Endodermal cell (in vitro differentiated cells): ENCODE data around the gene SUFU. TPM values are rescaled to one million over a fixed set of nuclear protein-coding genes. Genes with fewer than 3 reads are reported as not detected.

Experiments
- DNase-seq: peaks from one replicate; pipeline ENCODE4 v3.0.0-alpha.2; 2017
- H3K27ac ChIP-seq: 2 replicates; pipeline ENCODE4 v1.5.1; 2013; ENCODE audit warnings: mild to moderate bottlenecking, low read depth, low read length, moderate library complexity
- H3K27me3 ChIP-seq: 2 replicates; pipeline ENCODE4 v1.6.1; 2013; ENCODE audit warnings: mild to moderate bottlenecking, low read length, moderate library complexity; ENCODE audit not compliant: insufficient read depth, control insufficient read depth, poor library complexity, severe bottlenecking
- H3K36me3 ChIP-seq: 2 replicates; pipeline ENCODE4 v1.7.0; 2013; ENCODE audit warnings: mild to moderate bottlenecking, low read length, moderate library complexity; ENCODE audit not compliant: control insufficient read depth, insufficient read depth
- H3K4me1 ChIP-seq: one replicate; pipeline ENCODE4 v1.7.0; 2013; ENCODE audit warnings: low read length; ENCODE audit not compliant: control insufficient read depth, insufficient read depth
- H3K4me3 ChIP-seq: 2 replicates; pipeline ENCODE4 v1.5.1; 2013; ENCODE audit warnings: mild to moderate bottlenecking, low read length, moderate library complexity
- H3K9ac ChIP-seq: 2 replicates; pipeline ENCODE4 v1.6.1; 2013; ENCODE audit warnings: mild to moderate bottlenecking, low read length, moderate library complexity; ENCODE audit not compliant: poor library complexity, severe bottlenecking; ENCODE audit errors: extremely low read depth
- H3K9me3 ChIP-seq: 2 replicates; pipeline ENCODE4 v1.6.1; 2013; ENCODE audit warnings: mild to moderate bottlenecking, low read length, moderate library complexity; ENCODE audit not compliant: control insufficient read depth
- H3K27ac Mint-ChIP-seq: 2 replicates; pipeline ENCODE4 v1.8.0; 2020; ENCODE audit warnings: mixed read lengths
- H3K27me3 Mint-ChIP-seq: 2 replicates; pipeline ENCODE4 v1.8.0; 2021; ENCODE audit warnings: mild to moderate bottlenecking, mixed read lengths; ENCODE audit not compliant: insufficient read depth
- H3K36me3 Mint-ChIP-seq: 2 replicates; pipeline ENCODE4 v1.8.0; 2020; ENCODE audit warnings: low read depth, mixed read lengths
- H3K4me1 Mint-ChIP-seq: 2 replicates; pipeline ENCODE4 v1.8.0; 2020; ENCODE audit warnings: mixed read lengths
- H3K4me3 Mint-ChIP-seq: 2 replicates; pipeline ENCODE4 v1.8.0; 2020; ENCODE audit warnings: mild to moderate bottlenecking, moderate library complexity, mixed read lengths
- H3K9me3 Mint-ChIP-seq: 2 replicates; pipeline ENCODE4 v1.8.0; 2020; ENCODE audit warnings: mild to moderate bottlenecking, mixed read lengths
- WGBS, 2 experiments: methylation state at CpG; one replicate each; pipeline versions ENCODE4 v1.1.5 to v1.1.7; 2013; ENCODE audit warnings: missing lambda C conversion rate in 2 of 2, mixed read lengths in 1 of 2; ENCODE audit not compliant: insufficient coverage in 1 of 2, insufficient read length in 1 of 2; 5-methylcytosine and 5-hydroxymethylcytosine counted together
- total RNA-seq, 2 donors: library from RNA; stranded (reverse); fragmentation: NEBNext Ultra II Directional in 1 of 2; extraction: Animal tissue kit (Norgen Biotek cat#: 25700) in 1 of 2; gene quantifications; 2 replicates in 1 of 2; 3 replicates in 1 of 2; pipeline ENCODE4 v1.2.1, GENCODE V29; 2021
- TF ChIP-seq, protein P1 (sequence below): fragments of 200-600 bp; sonication (generic); conservative IDR thresholded peaks from 2 replicates; pipeline ENCODE4 v1.5.0; 2021; ENCODE audit warnings: antibody characterized with exemption, mild to moderate bottlenecking

Gene SUFU
- total RNA-seq, 2 donors from 2014 or later = 19.1 to 20.6 TPM

DNA sequence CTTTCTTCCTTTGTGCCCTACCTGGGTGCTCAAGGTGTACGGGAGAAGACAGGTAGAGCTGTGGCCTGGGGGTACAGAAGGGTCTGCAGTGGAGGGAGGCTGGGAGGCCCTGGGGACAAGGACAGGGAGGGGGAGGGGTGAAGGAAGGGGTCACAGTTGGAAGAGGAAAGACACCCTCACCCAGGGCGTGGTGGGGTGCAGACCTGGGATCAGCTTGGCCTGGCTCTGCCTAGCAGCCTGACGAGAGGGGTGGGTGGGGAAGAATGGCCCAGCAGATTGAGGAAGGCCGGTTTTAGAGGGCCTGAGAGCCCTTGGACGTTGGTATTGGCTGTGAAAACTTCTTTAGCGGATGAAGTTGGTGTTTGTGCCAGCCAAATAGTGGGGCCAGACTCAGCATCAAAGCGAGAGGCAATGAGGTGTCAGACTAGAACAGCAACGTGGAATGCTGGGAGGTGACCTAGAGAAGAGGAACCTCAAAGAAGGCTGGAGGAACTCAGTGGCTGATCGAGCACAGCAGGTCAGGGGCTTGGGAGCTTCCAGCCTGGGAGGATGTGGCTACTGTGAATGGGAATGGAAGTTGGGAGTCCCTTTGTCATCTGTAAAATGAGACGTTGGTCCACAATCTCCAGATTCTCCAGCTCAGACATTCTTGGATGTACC, 122.4 kb downstream of the SUFU start:
- Mint-ChIP-seq H3K27ac (peak overlapping the region; percentile 80), H3K4me1 (peaks cover 60% of the 10 kb centered on the region), H3K9me3 (peaks cover 5% of the 10 kb centered on the region), H3K4me3 (no peak overlapping the region), H3K27me3 (no peaks in the 10 kb centered on the region), H3K36me3 (peaks cover 10% of the 10 kb centered on the region)
- Histone ChIP-seq H3K27me3 (no peaks in the 10 kb centered on the region), H3K9me3 (no peaks in the 10 kb centered on the region), H3K4me1 (peaks cover 24% of the 10 kb centered on the region), H3K27ac (no peak overlapping the region), H3K9ac (no peak overlapping the region), H3K36me3 (no peaks in the 10 kb centered on the region), H3K4me3 (no peak overlapping the region)
- DNase-seq = peak; percentile 58
- TF ChIP-seq, protein P1, sequence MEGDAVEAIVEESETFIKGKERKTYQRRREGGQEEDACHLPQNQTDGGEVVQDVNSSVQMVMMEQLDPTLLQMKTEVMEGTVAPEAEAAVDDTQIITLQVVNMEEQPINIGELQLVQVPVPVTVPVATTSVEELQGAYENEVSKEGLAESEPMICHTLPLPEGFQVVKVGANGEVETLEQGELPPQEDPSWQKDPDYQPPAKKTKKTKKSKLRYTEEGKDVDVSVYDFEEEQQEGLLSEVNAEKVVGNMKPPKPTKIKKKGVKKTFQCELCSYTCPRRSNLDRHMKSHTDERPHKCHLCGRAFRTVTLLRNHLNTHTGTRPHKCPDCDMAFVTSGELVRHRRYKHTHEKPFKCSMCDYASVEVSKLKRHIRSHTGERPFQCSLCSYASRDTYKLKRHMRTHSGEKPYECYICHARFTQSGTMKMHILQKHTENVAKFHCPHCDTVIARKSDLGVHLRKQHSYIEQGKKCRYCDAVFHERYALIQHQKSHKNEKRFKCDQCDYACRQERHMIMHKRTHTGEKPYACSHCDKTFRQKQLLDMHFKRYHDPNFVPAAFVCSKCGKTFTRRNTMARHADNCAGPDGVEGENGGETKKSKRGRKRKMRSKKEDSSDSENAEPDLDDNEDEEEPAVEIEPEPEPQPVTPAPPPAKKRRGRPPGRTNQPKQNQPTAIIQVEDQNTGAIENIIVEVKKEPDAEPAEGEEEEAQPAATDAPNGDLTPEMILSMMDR = no peak
- 89 to 90% methylated on average over 8 to 10 of the region's 10 CpGs for WGBS, 2 experiments

DNA sequence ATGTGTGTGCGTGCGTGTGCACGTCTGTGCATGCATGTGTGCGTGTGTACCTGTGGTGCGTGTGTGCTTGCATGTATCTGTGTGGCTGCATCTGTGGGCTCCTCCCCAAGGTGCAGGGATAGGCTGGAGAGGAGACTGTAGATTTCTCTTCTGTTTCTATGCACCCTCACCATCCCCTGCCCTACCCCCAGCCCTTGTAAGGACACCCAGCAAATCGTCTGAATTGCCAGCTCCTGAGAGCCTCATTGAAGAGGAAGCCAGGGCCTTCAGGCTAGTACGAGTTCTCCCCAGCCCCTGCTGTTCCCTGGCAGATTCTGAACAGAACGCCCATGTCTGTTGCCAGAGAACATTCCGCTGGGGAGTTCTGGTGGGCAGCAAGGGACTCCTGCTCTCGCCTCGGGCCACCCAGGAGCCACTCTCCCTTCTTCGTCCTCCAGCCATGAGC, 123.5 kb downstream of the SUFU start:
- H3K4me1 ChIP-seq = peaks cover 24% of the 10 kb centered on the region
- H3K4me1 Mint-ChIP-seq = peaks cover 60% of the 10 kb centered on the region
- H3K4me3 ChIP-seq = no peak overlapping the region

DNA sequence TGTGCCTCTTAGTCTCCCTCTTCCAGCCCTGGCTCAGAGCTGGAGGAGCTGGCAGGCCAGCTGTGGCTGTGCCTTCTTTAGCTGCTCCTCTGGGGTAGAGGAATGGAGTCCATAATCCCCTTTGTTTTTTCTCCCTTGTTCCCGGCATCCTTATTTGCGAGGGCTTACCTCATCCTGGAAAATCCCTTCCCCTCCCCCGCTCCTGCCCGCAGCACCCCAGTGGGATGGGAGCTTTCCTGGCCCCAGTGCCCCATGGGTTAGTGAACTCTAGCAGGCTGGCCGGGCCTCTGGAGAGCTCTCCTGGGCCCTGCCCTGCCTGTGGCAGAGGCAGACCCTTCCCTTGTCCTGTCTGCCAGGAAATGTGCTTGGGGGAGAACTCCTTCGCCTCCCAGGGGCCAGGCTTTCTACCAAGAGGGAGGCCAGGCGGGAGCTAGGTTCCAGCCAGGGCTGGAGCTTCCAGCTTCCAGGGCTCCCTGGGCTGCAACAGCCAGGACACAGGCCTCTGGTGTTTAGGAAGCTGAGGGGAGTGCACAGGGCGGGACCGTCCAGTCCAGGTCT, 124.0 kb downstream of the SUFU start:
- TF ChIP-seq, protein P1 = no peak
- Histone ChIP-seq H3K9me3 (no peaks in the 10 kb centered on the region), H3K4me3 (no peak overlapping the region), H3K27ac (peak overlapping the region; percentile 83), H3K9ac (peak overlapping the region; percentile 62), H3K27me3 (no peaks in the 10 kb centered on the region), H3K4me1 (peaks cover 24% of the 10 kb centered on the region), H3K36me3 (no peaks in the 10 kb centered on the region)
- Mint-ChIP-seq H3K4me1 (peaks cover 64% of the 10 kb centered on the region), H3K27ac (peak overlapping the region; percentile 98), H3K27me3 (no peaks in the 10 kb centered on the region), H3K4me3 (peak overlapping the region; percentile 16), H3K9me3 (peaks cover 5% of the 10 kb centered on the region), H3K36me3 (peaks cover 10% of the 10 kb centered on the region)
- DNase-seq = peak; percentile 89
- WGBS, 2 experiments = 56% methylated on average over 9 of the region's 9 CpGs; no CpG with 5 or more reads in 1 of the 2 experiments

More for the DNA sequence above, 123.5 kb downstream of the SUFU start:
- no peaks in the 10 kb centered on the region for H3K36me3 ChIP-seq
- no peaks in the 10 kb centered on the region for H3K9me3 ChIP-seq
- WGBS, 2 experiments = 72% methylated on average over 6 to 12 of the region's 12 CpGs
- DNase-seq = no peak
- Mint-ChIP-seq H3K27me3 (no peaks in the 10 kb centered on the region), H3K4me3 (peak overlapping the region; percentile 16), H3K27ac (peak overlapping the region; percentile 98), H3K36me3 (peaks cover 11% of the 10 kb centered on the region), H3K9me3 (peaks cover 5% of the 10 kb centered on the region)
- no peaks in the 10 kb centered on the region for H3K27me3 ChIP-seq
- H3K9ac ChIP-seq = peak overlapping the region; percentile 62
- TF ChIP-seq, protein P1 = no peak
- H3K27ac ChIP-seq = peak overlapping the region; percentile 83
